Measurements from ENCODE around the gene ABLIM3. TPM values are rescaled to one million over a fixed set of nuclear protein-coding genes. Genes with fewer than 3 reads are reported as not detected.

Gene ABLIM3
- total and polyA plus RNA-seq, 2 experiments from 2014 or later: 1.1 to 2.1 TPM

- TF ChIP-seq CTCF (IDR thresholded peaks at IDR 0.05; ENCODE audit: low read depth, low read length): no peak
Observed at GRCh38 chr5:149278451-149279210, 137.3 kb downstream of the ABLIM3 start.

GRCh38 chr5:149279661-149280060 is 138.4 kb downstream of the ABLIM3 start:
- Histone ChIP-seq H3K9me3 (ENCODE audit: low read depth) (no peaks in the 10 kb centered on the region), H3K4me1 (ENCODE audit: low read depth) (peaks cover 25% of the 10 kb centered on the region), H3K27ac (no peak overlapping the region), H3K27me3 (no peaks in the 10 kb centered on the region), H3K4me3 (no peak overlapping the region), H3K36me3 (no peaks in the 10 kb centered on the region)
- no peak for DNase-seq (ENCODE audit: low read depth in 1 of 2, low spot score in 1 of 2)
- no peak for TF ChIP-seq CTCF (IDR thresholded peaks at IDR 0.05; ENCODE audit: low read depth, low read length)

More at GRCh38 chr5:149278451-149279210, 137.3 kb downstream of the ABLIM3 start:
- Histone ChIP-seq H3K9me3 (ENCODE audit: low read depth) (no peaks in the 10 kb centered on the region), H3K27ac (no peak overlapping the region), H3K36me3 (no peaks in the 10 kb centered on the region), H3K4me3 (no peak overlapping the region), H3K4me1 (ENCODE audit: low read depth) (peaks cover 21% of the 10 kb centered on the region), H3K27me3 (no peaks in the 10 kb centered on the region)
- DNase-seq (ENCODE audit: low read depth in 1 of 2, low spot score in 1 of 2): no peak

- Histone ChIP-seq H3K4me1 (ENCODE audit: low read depth) (peaks cover 27% of the 10 kb centered on the region), H3K27me3 (no peaks in the 10 kb centered on the region), H3K9me3 (ENCODE audit: low read depth) (no peaks in the 10 kb centered on the region), H3K36me3 (no peaks in the 10 kb centered on the region), H3K4me3 (no peak overlapping the region), H3K27ac (no peak overlapping the region)
- TF ChIP-seq CTCF (IDR thresholded peaks at IDR 0.05; ENCODE audit: low read depth, low read length): no peak
- DNase-seq (ENCODE audit: low read depth in 1 of 2, low spot score in 1 of 2): no peak
Observed at GRCh38 chr5:149280124-149280523, 138.8 kb downstream of the ABLIM3 start.

GRCh38 chr5:149280802-149281201 is 139.5 kb downstream of the ABLIM3 start:
- Histone ChIP-seq H3K27ac (no peak overlapping the region), H3K27me3 (no peaks in the 10 kb centered on the region)
- no peak for DNase-seq (ENCODE audit: low read depth in 1 of 2, low spot score in 1 of 2)

More at GRCh38 chr5:149280802-149281201, 139.5 kb downstream of the ABLIM3 start:
- no peak overlapping the region for H3K4me3 ChIP-seq
- H3K4me1 ChIP-seq (ENCODE audit: low read depth): peaks cover 27% of the 10 kb centered on the region
- no peaks in the 10 kb centered on the region for H3K36me3 ChIP-seq
- TF ChIP-seq CTCF (IDR thresholded peaks at IDR 0.05; ENCODE audit: low read depth, low read length): no peak
- no peaks in the 10 kb centered on the region for H3K9me3 ChIP-seq (ENCODE audit: low read depth)
